Dedifferentiated amniotic fluid mesenchymal stem cell (primary cell): ENCODE results near the gene CST4.
"Not testable (repeated sequence)": the region's sequence is repeated elsewhere in the genome, so short reads cannot be mapped to it uniquely, and the experiment has no call there.

Experiments
- DNase-seq: peaks from one replicate; pipeline ENCODE4 v3.0.0-alpha.2; 2016; ENCODE audit errors: extremely low spot score

CST4 gene, protein sequence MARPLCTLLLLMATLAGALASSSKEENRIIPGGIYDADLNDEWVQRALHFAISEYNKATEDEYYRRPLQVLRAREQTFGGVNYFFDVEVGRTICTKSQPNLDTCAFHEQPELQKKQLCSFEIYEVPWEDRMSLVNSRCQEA

DNA sequence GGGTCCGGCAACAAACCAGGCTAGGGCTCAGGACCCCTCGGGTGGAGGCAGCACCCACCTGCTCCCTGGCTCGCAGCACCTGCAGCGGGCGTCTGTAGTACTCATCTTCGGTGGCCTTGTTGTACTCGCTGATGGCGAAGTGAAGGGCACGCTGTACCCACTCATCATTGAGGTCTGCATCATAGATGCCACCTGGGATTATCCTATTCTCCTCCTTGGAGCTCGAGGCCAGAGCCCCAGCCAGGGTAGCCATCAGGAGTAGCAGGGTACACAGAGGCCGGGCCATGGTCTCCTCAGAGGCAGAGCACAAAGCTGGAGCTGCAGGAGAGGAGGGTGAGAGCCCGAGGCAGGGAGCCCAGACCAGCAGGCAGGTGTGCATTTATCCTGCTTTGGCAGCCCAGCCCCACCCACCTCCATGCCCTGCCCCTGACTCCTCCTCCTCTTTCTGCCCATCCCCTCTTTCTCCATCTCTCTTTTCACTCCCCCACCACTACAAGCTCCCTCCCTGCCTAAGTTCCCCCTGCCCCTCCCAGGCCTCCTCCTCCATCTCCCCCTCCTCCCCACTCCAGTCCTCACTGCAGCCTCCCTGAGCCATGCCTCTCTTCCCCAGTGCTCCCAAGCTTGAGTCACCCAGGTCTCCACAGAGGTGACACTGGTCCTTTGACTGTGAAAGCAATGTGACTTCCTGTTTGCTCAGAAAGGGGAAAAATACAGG, at the start of gene CST4:
Gene CST4, minus strand, starts transcription at position 355 of the 715 bp plus-strand sequence. Its CDS starts 69 bp downstream, at position 286.
- not testable (repeated sequence) for DNase-seq

DNA sequence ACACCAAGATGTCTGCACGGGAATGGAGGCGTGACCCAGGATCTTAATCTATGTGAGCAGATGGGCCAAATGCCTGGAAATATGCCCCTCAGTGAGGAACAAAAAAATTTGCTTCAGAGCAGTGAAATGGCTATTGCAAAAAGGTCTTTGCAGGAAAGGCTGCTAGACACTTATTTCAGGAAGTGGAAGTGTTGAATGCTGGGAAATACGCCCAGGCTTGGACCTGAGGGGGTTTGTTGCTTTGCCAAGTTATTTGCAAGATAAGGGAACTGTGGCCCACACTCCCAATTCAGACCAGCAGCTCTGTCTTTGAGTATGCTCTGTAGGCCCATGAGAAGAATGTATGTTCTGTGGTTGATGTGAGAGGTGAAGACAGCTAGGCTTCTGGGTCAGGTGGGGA, 46.6 kb upstream of the CST4 start:
- DNase-seq: not testable (repeated sequence)

DNA sequence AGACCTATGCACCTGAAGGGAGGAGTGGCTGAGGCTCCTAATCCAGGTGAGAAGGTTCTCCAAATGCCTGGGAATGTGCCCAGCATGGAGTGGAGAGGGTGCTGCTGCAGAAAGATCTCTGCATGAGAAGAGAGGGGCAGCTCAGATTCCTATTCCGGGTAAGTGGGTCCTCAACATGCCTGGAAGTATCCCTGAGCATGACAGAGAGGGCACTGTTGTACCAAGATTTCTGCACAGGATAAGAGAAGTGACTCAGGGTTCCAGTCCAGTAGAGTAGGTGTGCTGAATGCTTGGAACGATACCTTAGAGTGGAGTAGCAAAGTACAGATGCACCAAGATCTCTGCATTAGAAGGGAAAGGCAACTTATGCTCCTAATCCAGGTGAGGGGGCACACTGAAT, 46.1 kb upstream of the CST4 start:
- DNase-seq: not testable (repeated sequence)

DNA sequence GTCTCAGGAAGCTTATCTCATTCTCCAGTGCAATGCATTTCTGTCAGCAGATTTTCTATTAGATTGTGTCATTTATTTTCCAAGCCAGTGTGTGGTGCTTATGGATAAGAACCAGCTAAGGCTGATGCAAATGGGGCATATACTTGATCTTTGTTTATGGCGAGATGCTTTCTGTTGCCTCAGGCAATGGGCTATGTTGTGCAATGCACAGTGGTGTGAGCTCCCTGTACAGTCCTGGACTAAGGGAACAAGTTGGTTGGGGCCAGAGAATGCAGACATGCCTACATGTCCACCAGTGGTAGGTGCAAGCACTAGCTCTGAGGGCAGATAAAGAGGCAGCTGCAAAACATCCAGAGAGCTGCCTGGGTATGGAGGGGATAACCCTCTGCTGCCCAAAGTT, 45.6 kb upstream of the CST4 start:
- not testable (repeated sequence) for DNase-seq

DNA sequence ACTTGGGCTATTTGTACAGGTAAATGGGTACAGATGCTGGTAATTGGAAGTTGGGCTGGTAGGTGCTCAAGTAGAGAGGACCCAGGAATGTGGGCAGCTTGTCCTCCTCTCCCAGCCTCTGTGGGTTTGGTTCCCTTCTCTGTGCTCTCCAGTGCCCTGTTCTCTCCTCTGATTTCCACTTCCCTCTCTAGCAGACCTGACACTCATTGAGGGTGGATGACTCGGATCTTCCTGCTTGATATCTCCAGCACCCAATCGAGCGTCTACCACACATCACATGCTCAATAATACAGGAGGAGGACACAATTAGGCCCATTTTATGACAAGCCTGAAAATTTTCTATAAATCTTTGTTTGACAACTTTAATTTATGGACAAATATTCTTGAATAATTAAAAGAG, 38.2 kb upstream of the CST4 start:
- DNase-seq: no peak

DNA sequence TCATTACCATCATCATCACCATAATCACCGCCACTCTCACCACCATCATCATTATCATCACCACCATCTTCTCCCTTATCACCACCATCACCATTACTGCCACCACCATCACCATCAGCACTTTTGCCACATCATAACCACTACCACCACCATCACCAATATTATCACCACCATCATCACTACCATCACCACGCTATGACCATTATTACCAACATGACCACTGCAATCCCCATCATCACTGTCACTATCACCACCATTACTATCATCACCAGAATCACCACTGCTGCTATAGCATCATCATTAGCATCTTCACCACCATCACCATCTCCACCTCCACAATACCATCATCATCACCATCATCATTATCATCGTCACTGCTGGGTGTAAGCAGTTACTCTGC, 36.3 kb upstream of the CST4 start:
- DNase-seq: no peak

DNA sequence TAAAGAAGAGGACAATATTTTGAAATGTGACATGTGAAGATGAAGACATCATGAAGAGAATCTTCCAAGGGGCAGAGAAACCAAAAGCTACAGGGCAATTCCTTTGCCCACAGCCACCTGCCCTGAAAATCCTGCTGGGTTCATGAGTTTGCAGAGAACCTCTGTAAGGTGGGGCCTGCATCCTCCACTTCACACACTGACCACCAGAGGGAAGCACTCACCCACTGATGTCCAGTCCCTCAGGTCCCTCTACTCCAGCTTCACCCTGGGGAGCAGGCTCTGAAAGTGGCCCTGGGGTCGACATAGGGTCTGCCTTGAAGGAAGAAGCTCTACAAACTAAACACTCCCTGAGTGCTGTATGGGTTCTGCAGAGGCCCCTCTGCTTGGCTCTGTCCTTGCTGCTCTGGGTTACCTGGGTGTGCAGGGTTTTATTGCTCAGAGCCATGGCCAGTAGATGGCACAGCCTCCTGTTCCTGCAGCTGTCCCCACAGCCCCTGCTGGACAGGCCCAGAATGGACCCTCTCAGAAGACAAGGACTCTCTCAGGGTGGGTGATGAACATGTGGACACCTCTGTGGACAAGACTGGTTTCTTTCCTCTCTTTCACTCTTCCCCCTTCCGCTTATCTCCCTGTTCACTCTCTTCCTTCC, 34.9 kb upstream of the CST4 start:
- DNase-seq: not testable (repeated sequence)

DNA sequence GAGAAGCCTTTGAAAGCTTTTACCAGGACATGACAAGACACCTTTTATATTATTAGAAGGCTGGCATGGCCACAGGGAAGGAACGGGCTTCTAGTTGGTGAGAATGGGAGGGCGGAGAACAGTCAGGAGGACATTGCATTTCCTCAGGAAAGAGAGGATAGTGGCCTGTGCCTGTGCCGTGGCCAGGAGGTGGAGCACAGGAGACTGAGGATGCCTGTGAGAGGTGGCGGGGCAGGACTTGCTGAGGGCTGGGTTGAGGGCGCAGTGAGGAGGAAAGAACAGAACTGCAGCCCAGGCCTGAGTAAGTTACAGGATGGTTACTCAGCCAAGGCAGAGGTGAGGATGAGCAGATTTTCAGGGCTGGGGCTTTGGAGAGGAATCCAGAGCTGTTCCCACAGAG, 34.0 kb upstream of the CST4 start:
- DNase-seq: not testable (repeated sequence)

DNA sequence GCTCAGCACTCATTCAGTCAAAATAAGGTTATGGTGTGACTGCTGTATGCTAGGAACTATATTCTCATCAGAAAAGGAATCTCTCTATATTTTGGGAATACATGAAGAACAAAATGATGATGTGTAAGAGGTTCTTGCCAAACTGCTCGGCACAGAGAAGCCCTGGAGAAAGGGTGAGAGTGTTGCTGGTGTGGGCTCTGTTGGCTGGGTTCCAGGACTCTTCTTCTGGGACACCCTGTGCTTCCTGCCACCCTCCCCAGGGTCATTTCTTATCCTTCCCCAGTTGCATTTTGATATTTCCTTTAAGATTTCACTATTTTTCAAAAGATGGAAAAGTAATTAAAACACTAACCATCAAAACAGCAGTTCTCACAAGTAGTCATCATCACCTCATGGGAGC, 33.1 kb upstream of the CST4 start:
- no peak for DNase-seq

DNA sequence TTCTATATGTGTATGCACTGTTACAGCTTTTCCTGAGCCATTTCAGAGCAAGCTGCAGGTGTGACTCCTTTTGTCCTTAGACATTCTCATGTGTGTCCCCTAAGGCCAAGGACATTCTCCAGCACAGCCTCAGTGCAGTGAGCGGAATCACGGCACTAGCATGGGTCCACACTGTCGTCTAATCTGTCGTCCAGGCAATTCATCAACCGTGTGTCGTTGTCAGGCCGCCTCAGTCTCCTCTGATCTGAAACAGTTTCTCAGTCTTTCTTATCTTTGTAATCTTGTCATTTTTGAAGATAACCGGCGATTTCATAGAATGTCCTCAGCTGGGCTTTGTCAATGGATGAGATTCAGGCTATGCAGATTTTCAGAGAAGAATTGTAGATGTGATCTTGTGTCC, 30.5 kb upstream of the CST4 start:
- not testable (repeated sequence) for DNase-seq

DNA sequence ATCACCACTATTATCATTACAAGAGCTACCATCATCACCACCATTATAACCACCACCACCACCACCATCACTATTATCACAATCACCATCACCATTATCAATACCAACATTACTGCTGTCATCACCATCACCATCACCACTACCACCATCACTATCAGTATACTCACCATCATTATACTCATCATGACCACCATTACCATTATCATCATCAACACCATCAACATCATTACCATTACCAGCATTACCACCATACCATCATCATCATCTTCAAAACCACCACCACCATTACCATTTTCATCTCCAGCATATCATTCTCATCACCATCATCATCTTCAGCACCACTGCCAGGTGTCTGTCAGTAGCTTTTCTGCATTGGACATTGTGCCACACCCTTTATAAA, 22.9 kb upstream of the CST4 start:
- DNase-seq: not testable (repeated sequence)

DNA sequence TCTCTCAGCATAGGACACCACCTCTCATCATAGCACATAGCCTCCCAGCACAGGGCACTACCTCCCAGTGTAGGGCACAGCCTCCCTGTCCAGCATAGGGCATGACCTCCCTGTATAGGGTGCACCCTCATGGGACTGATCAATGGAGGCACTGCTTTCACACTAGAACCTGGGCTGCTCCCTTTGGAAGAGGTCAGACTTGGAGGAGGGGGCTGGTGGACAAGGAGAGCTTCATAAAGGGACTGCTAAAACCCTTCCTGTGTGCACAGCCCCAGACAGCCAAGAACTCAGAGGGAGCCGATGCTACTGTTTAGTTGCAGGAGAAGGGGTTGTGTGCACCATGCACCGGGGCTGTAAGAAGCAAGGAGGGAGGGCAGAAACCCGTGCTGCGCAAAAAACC, 21.9 kb upstream of the CST4 start:
- DNase-seq: no peak

DNA sequence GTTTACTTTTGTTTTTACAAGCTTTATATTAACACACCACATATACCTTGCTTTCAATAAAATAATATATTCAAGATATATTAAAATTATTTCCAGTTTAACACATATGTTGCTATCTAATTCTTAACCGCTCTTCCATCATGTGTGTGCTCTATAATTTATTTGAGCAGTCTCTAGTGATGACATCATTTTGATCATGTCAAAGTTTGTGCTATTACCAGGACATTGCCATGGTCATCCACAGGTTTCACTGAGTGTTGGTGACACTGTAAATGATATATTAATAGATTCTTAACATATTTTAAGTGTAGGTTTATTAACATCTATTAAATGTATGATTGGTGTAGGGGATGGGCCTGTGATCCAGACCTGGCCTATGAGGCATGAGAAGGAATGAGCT, 17.1 kb upstream of the CST4 start:
- no peak for DNase-seq

DNA sequence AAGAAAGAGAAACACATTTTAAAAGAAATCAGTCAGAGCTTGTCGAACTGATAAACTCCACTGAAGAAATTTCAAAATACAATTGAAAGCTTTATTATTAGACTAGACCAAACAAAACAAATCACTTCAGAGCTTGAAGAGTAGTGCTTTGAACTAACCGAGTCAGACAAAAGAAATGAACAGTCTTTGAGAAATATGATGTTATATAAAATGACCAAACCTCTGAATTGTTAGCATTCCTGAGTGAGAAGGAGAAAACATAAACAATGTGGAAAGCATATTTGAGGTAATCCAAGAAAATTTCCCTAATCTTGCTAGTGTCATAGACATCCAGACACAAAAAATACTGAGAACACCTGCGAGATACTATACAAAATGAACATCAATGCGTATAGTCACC, 13.2 kb upstream of the CST4 start:
- no peak for DNase-seq

DNA sequence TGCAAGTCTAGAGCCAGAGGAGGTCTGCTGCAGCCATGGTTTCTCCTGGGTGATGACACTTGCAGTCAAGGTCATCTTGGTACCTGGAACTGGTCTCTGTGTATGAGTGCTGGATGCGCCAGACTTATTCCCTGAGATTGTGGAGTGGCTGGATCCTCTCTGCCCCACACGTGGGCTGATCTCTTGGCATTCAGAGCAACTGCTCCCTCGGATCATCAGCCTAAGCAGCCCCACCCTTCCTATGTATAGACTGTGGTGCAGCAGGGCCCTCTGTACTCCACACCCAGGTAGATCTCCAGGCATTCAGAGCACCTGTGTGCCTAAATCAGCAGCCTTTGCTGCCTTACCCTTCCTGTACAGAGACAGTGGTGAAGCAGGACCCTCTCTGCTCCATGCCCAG, 12.1 kb upstream of the CST4 start:
- no peak for DNase-seq

DNA sequence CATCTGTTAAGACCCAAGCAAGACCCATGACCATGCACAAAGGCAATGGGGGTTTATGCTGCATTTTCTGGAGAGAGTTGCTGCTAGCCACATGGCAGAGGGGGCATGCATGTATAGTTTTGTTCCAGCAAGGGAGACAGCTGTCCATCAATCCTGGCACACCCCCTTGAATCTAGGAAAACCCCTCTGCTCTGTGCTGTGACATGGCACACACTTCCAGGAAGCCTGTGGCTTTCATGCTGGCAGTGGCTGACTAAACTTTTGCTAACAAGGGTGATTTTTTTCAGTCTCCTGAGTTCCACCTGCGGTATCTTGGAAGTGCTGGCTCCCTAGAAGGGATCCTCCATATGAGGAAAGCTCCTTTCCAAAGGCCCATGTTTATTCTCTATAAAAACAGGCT, 9.1 kb upstream of the CST4 start:
- no peak for DNase-seq

DNA sequence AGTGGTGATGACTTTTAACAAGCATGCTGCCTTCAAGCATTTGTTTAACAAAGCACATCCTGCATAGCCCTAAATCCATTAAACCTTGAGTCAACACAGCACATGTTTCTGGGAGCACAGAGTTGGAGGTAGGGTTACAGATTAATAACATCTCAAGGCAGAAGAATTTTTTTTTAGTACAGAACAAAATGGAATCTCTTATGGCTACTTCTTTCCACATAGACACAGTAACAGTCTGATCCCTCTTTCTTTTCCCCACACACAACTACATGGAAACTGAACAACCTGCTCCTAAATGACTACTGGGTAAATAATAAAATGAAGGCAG, 6.2 kb upstream of the CST4 start:
- not testable (repeated sequence) for DNase-seq

DNA sequence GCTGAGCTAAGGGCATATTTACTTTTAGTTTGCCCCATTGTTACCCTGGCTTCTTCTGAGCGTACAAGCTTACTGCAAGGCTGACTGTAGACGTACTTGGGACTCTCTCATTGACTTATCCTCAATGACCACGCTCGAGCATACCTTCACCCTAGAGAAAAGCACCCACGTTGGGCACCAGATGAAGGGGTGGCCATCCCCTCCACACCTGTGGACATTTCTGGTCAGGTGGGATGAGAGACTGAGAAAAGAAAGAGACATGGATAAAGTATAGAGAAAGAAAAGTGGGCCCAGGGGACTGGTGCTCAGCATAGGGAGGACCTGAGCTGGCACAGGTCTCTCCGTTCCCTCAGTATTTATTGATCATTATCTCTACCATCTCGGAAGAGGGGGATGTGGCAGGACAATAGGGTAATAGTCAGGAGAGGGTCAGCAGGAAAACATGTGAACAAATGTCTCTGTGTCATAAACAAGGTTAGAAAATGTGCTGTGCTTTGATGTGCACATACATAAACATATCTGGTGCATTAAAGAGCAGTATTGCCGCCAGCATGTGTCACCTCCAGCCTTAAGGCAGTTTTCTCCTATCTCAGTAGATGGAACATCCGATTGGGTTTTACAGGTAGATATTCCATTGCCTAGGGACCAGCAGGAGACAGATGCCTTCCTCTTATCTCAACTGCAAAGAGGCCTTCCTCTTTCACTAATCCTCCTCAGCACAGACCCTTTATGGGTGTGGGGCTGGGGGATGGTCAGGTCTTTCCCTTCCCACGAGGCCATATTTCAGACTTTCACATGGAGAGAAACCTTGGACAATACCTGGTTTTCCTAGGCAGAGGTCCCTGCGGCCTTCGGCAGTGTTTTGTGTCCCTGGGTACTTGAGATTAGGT, 5.6 kb upstream of the CST4 start:
- DNase-seq: not testable (repeated sequence)

DNA sequence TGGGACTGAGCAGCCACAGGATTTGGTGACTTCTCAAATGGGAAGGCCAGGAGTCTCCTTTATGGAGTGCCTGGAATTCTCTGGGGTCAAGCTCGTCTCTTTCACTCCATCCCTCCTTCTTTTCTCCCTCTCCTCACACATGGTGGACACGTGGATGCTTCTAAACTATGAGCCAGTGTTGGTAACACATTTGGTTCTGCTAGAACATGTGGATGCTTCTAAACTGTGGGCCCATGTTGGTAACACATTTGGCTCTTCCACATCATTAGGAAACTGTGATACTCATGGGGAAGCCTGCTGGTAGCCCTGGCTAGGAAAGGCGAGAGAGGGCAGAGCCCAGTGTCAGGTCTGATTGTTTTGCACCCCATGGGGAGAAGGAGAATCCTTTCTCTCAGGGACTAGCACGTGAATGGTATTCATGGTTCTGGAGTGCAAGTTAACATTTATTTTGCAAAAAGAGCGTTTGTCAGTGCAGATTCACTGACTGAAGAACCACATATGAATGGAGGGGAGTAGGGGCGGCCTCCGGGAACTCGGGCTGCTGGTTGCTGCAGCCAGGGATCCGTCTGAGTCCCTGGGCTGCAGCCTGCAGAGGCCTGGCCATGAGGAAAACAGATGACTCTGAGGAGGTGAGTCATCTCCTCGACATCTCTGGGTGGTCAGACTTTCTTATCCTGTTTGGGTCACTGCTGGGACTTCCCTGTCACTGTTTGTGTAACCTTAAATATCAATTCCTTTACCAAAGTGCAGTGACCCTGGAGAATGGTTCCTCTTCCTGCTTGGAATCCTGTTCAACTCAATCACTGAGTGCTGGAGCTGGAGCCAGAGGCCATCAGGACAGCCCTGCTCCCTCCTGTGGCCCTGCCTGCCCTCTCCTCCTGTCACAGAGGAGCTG, 4.1 kb upstream of the CST4 start:
- not testable (repeated sequence) for DNase-seq

DNA sequence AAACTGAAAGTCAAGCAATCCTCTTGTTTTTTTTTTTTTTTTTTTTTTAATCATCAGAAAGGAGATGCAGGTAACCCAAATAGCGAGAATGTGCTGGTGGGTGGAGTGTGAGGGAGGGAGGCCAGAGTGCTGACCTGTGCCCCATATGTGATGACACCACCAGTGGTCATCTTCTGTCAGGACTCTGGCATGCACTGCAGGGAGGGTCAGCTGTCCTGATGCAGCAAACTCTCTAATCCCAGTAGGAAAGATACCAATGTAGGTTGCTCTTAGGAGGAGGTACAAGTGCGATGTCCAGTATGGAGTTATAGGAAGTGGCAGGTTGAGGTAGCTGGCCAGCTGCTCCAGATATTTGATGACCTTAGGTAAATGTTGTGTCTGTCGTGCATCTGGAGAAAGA, 2.8 kb upstream of the CST4 start:
- no peak for DNase-seq

DNA sequence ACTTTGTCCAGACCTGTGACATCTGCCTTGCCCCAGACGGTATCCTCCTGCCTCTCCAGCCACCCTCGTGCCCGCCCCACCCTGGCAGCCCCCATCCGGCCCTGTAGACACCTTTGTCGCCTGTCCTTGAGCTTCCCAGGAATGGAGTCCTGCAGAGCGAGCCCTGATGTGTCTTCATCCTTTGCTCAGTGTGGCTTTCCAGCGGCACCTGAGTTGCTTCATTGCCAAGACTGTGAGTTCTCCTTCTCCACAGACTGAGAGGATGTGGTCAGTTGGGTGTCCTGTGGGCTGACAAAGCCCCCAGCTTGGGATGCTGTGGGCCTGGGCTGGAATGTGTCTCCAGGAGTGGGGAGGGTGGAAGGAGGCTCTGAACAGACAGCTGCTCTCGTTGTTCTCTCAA, 1.7 kb upstream of the CST4 start:
- no peak for DNase-seq

DNA sequence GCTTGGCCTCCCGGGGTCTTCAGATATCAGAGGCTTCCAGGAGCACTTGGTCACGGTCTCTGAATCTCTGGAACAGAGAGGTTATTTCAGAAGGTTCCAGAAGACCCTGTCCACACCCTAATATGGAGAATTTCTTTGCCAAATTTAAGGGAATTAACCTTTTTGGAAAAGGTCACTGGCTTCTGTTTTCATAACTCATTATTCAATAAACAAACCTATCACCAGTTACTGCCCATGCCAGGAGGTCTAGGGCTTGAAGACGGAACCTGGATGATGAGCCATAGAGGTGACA, 507 bp upstream of the CST4 start:
- no peak for DNase-seq
